Activated CD8-positive, alpha-beta memory T cell treated with anti-CD3 and anti-CD28 coated beads for 36 hours (primary cell): ENCODE data around the gene FAH. TPM values are rescaled to one million over a fixed set of nuclear protein-coding genes. Genes with fewer than 3 reads are reported as not detected.

Source experiments
- CTCF ChIA-PET: fragments of 350-600 bp; sonication (Branson Sonifier 250); formaldehyde crosslinking; loops from one replicate; lab custom pipeline; 2021; ENCODE audit warnings: antibody characterized with exemption; lab: Charles Lee
- POLR2A ChIA-PET: fragments of 350-600 bp; sonication (Branson Sonifier 250); formaldehyde crosslinking; loops from one replicate; lab custom pipeline; 2021; ENCODE audit warnings: antibody characterized with exemption; lab: Charles Lee
- total RNA-seq, 2 experiments: library from RNA; stranded (reverse); gene quantifications; one replicate each; pipeline ENCODE4 v1.2.3, GENCODE V29; 2021

Gene FAH
- total RNA-seq, 2 experiments from 2014 or later, result 62.8 to 66.1 TPM

GRCh38 chr15:80167936-80168335 is 15.1 kb downstream of the FAH start:
- CTCF ChIA-PET, result interaction anchor here (0.6 to 1.2 kb wide), 2 partner anchors 8 to 12 kb away, joined by 3 to 4 read pairs; no protein-coding TSS in a partner anchor
- POLR2A ChIA-PET, result no interaction called here

DNA sequence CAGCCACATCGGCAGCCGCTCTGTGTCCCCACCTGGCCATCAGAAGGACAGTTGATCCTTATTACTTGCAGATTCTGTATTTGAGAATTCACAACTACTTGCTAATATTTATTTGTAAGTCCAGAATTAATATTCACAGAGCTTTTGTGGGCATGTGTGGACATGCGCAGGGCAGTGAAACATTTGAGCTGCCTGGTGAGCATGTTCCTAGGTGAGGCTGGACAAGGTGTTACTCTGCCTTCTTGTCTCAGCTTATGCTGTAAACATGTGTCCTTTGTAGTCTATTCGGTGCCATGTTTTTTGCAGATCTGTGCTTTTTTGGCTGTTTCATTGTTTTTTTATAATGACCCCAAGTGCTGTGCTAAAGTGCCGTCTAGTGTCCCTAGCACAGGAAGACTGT is 15.6 kb downstream of the FAH start:
- CTCF ChIA-PET, result interaction anchor here (1.2 kb wide), 1 partner anchor 8 kb away, joined by 3 read pairs; no protein-coding TSS in a partner anchor

GRCh38 chr15:80169768-80170357 is 17.1 kb downstream of the FAH start:
- POLR2A ChIA-PET, result no interaction called here
- CTCF ChIA-PET, result no interaction called here

More for the DNA sequence above, 15.6 kb downstream of the FAH start:
- POLR2A ChIA-PET, result no interaction called here

- CTCF ChIA-PET, result interaction anchor here (0.5 kb wide), 1 partner anchor 464 kb away, joined by 3 read pairs; no protein-coding TSS in a partner anchor
- POLR2A ChIA-PET, result no interaction called here
These were observed 17.8 kb downstream of the FAH start for GRCh38 chr15:80170596-80170995.

GRCh38 chr15:80171787-80172186 is 19.0 kb downstream of the FAH start:
- POLR2A ChIA-PET, result no interaction called here

GRCh38 chr15:80172401-80172800 is 19.6 kb downstream of the FAH start:
- CTCF ChIA-PET, result interaction anchor here (0.8 to 1.3 kb wide), 4 partner anchors 10 to 165 kb away, joined by 3 to 7 read pairs (median 3); no protein-coding TSS in a partner anchor
- POLR2A ChIA-PET, result no interaction called here

More at GRCh38 chr15:80171787-80172186, 19.0 kb downstream of the FAH start:
- CTCF ChIA-PET, result interaction anchor here (0.8 to 1.3 kb wide), 4 partner anchors 9 to 165 kb away, joined by 3 to 7 read pairs (median 3); no protein-coding TSS in a partner anchor

DNA sequence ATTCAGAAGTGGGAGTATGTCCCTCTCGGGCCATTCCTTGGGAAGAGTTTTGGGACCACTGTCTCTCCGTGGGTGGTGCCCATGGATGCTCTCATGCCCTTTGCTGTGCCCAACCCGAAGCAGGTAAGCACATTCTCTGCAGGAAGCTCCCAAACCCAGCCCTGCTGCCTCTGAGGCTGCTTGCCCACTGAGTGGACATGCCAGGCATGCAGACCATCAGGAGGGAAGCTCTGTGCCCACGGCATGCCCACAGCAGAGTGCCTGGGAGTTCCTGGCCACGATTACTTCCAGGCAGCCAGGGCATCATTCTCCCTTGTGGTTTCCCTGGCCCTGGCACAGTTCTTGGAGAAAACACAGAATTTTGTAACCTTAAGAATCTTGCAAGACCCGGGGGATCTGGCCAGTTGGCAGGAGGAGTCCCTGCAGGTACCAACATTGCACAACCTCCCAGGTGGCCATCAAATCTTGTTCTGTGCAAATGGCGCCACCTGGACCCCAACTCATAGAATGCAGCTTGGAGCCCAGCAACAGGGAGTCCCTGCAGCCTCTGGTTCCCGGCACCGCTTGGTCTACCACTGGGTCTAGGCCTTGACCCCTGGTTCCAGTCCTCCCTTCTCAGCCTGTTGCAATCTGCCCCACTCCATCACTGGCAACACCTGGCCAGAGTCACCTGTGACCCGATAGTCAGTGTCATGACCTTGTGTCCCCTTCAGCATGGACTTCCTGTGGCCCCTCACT is 20.4 kb downstream of the FAH start:
- CTCF ChIA-PET, result interaction anchor here (0.7 to 1.3 kb wide), 3 partner anchors 12 to 141 kb away, joined by 3 to 6 read pairs (median 4); no protein-coding TSS in a partner anchor
- POLR2A ChIA-PET, result no interaction called here

DNA sequence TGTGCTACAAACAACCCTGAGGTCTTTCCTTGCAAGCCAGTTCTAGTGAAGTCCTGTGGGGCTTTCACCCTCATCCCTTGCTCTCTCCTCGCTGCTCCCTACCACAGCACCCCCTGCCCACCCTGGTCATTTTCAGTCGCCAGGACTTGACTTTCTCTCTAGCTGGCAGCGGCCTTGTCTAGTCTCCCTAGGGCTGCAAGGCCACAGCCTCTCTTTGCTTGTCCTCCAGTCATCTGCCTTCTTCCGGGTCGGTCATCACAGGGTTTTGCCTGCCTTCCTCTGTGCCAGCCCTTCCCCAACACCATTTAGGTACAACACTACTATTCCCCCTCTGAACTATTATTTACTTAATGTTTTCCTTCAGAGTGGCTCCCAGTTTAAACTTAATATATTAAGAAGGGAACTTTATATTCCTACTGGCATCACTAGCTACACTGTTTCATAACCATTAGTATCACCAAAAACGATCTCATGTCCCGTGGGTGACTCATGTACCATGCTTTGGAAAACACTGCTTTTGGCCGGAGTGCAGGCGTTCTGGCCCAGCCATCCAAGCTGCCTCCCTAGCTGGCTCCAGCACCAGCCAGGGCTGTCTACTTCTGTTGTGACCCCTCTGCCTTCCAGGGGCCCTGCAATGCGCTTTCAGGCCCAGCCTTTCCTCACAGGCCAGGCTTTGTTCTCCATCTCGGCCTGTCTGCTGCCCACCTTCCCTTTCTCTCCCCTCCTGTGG is 21.4 kb downstream of the FAH start:
- ChIA-PET CTCF (interaction anchor here (0.7 to 0.8 kb wide), 2 partner anchors 13 to 142 kb away, joined by 4 to 6 read pairs; no protein-coding TSS in a partner anchor), POLR2A (no interaction called here)

DNA sequence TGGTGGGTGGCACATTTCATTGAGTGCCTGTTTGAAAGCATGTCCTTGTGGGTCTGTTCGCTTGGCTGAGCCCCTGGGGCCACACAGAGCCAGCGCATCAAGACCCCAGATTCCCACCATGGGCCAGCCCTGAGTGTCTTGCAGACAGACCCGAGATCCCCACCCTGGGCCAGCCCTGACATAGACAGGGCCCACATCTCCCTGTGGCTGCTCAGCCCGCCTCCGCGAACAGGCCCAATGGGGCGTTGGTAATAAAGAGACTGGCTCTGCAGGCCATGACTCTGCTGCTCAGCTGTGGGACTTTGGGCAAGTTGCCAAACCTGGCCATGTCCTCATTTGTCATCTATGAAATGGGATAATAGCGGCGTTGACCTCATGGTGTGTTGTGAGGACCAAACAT is 22.6 kb downstream of the FAH start:
- ChIA-PET POLR2A (no interaction called here), CTCF (no interaction called here)

- CTCF ChIA-PET, result interaction anchor here (1.1 kb wide), 1 partner anchor 23 kb away, joined by 3 read pairs; no protein-coding TSS in a partner anchor
- POLR2A ChIA-PET, result no interaction called here
These were observed 23.6 kb downstream of the FAH start for GRCh38 chr15:80176443-80176842.

DNA sequence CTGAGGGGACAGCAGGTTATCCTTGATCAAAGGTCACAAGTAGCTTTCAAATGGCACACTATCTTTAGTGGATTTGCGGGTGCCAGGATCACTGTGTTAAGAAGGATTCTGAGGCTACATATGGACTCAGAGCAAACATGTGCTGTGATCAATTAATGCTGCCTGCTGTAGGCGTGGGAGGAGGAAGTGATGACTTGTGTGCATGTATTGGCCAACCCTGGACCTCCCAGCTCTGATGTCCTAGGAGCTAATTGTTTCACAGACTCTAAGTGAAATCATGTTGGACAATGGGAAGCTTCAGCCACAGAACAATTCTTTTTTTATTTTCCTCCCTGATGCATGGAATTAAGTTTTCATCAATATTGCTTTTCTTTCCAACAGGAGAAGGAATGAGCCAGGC is 24.4 kb downstream of the FAH start:
- ChIA-PET CTCF (interaction anchor here (1.1 kb wide), 1 partner anchor 24 kb away, joined by 3 read pairs; no protein-coding TSS in a partner anchor), POLR2A (no interaction called here)

GRCh38 chr15:80179025-80179759 is 26.4 kb downstream of the FAH start:
- ChIA-PET CTCF (interaction anchor here (0.6 kb wide), 1 partner anchor 11 kb away, joined by 4 read pairs; no protein-coding TSS in a partner anchor), POLR2A (no interaction called here)

- POLR2A ChIA-PET, result no interaction called here
- CTCF ChIA-PET, result interaction anchor here (0.6 kb wide), 1 partner anchor 12 kb away, joined by 4 read pairs; no protein-coding TSS in a partner anchor
These were observed 27.1 kb downstream of the FAH start for GRCh38 chr15:80179935-80180334.

GRCh38 chr15:80180468-80180867 is 27.7 kb downstream of the FAH start:
- ChIA-PET POLR2A (no interaction called here), CTCF (no interaction called here)

DNA sequence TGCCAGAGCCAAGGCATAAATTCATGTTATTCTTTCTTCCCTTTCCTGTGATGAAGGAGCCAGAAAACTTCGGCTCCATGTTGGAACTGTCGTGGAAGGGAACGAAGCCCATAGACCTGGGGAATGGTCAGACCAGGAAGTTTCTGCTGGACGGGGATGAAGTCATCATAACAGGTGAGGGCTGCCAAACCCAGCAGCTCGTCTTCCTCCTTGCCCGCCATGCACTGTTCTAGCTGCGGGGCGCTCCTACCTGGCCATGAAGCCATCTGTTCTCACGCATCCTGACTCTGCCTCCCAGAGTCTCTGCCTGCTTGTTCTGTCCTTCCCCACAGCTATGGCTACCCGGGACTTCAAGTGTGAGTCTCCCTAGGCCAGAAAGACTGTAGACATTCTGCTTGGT is 28.2 kb downstream of the FAH start:
- ChIA-PET CTCF (no interaction called here), POLR2A (no interaction called here)

GRCh38 chr15:80182611-80183261 is 29.9 kb downstream of the FAH start:
- ChIA-PET POLR2A (no interaction called here), CTCF (no interaction called here)

GRCh38 chr15:80183306-80183705 is 30.5 kb downstream of the FAH start:
- CTCF ChIA-PET, result no interaction called here

GRCh38 chr15:80183886-80184285 is 31.1 kb downstream of the FAH start:
- ChIA-PET POLR2A (interaction anchor here (0.6 kb wide), 1 partner anchor 117 kb away, joined by 3 read pairs; no protein-coding TSS in a partner anchor), CTCF (no interaction called here)

More at GRCh38 chr15:80183306-80183705, 30.5 kb downstream of the FAH start:
- POLR2A ChIA-PET, result no interaction called here
